Loucy (cell line): Measurements from ENCODE around the gene DNAH8.

Experiments used
- H2AFZ ChIP-seq: fragments of 200-600 bp; sonication (generic); 2 replicates; pipeline ENCODE4 v1.6.0; 2016; ENCODE audit warnings: antibody characterized with exemption, mild to moderate bottlenecking, low read length, moderate library complexity
- H3F3A ChIP-seq: fragments of 200-600 bp; 2 replicates; pipeline ENCODE4 v1.6.0; 2016; ENCODE audit warnings: antibody characterized with exemption, low read depth, mild to moderate bottlenecking
- H3K27me3 ChIP-seq: fragments of 200-600 bp; sonication (generic); 2 replicates; pipeline ENCODE4 v1.6.1; 2014; ENCODE audit warnings: low read length, mild to moderate bottlenecking; ENCODE audit not compliant: insufficient read depth, poor library complexity, severe bottlenecking
- H3K36me3 ChIP-seq: fragments of 200-600 bp; sonication (generic); 2 replicates; pipeline ENCODE4 v1.6.1; 2016; ENCODE audit warnings: low read length; ENCODE audit not compliant: insufficient read depth
- H3K4me1 ChIP-seq: fragments of 200-600 bp; sonication (generic); 2 replicates; pipeline ENCODE4 v1.5.1; 2014; ENCODE audit warnings: low read length, mild to moderate bottlenecking; ENCODE audit not compliant: insufficient read depth, poor library complexity, severe bottlenecking
- H3K4me2 ChIP-seq: fragments of 200-600 bp; sonication (generic); 2 replicates; pipeline ENCODE4 v1.6.0; 2014; ENCODE audit warnings: antibody characterized with exemption, low read length, low read depth, mild to moderate bottlenecking; ENCODE audit not compliant: poor library complexity, severe bottlenecking
- H3K4me3 ChIP-seq: fragments of 200-600 bp; sonication (generic); 2 replicates; pipeline ENCODE4 v1.5.1; 2014; ENCODE audit warnings: low read length, mild to moderate bottlenecking, mixed read lengths; ENCODE audit not compliant: poor library complexity, severe bottlenecking
- H3K79me2 ChIP-seq: fragments of 200-600 bp; sonication (generic); 2 replicates; pipeline ENCODE4 v1.6.1; 2014; ENCODE audit warnings: low read length; ENCODE audit not compliant: insufficient read depth
- H3K9ac ChIP-seq: fragments of 200-600 bp; sonication (generic); 2 replicates; pipeline ENCODE4 v1.6.0; 2014; ENCODE audit warnings: mild to moderate bottlenecking, low read depth, low read length, moderate library complexity; ENCODE audit not compliant: poor library complexity, severe bottlenecking
- H3K9me2 ChIP-seq: fragments of 200-600 bp; sonication (generic); replicated peaks from 2 replicates; pipeline ENCODE4 v1.6.1; 2016; ENCODE audit warnings: low read depth, low read length, mixed read lengths
- H3K9me3 ChIP-seq: fragments of 200-600 bp; sonication (generic); 2 replicates; pipeline ENCODE4 v1.6.1; 2014; ENCODE audit warnings: mild to moderate bottlenecking, antibody characterized with exemption, low read length, low read depth; ENCODE audit not compliant: insufficient read depth
- H4K20me1 ChIP-seq: fragments of 200-600 bp; sonication (generic); 2 replicates; pipeline ENCODE4 v1.6.0; 2014; ENCODE audit warnings: antibody characterized with exemption, low read length, mild to moderate bottlenecking; ENCODE audit not compliant: insufficient read depth, poor library complexity, severe bottlenecking
- EZH2phosphoT487 ChIP-seq: fragments of 200-600 bp; IDR thresholded peaks from 2 replicates; pipeline ENCODE4 v1.6.1; 2018; ENCODE audit warnings: antibody characterized with exemption, mild to moderate bottlenecking, moderate library complexity, borderline replicate concordance
- TF ChIP-seq, protein P1 (sequence below): fragments of 200-600 bp; sonication (generic); conservative IDR thresholded peaks from 2 replicates; pipeline ENCODE4 v1.5.1; 2014; ENCODE audit warnings: mild to moderate bottlenecking, antibody characterized with exemption, low read length

The DNAH8 gene

GRCh38 chr6:38713812-38714211 is 1.3 kb upstream of the DNAH8 start:
- Histone ChIP-seq H3K9ac (no peak overlapping the region), H3K9me2 (no peaks in the 10 kb centered on the region), H3K27me3 (no peaks in the 10 kb centered on the region), H4K20me1 (no peaks in the 10 kb centered on the region), H3K79me2 (no peaks in the 10 kb centered on the region), H3K4me3 (peak overlapping the region; percentile 29), H3K36me3 (no peaks in the 10 kb centered on the region), H3K4me2 (peak overlapping the region; percentile 40), H3F3A (no peaks in the 10 kb centered on the region), H3K9me3 (no peaks in the 10 kb centered on the region), H2AFZ (peak overlapping the region; percentile 85), H3K4me1 (peaks cover 13% of the 10 kb centered on the region)
- TF ChIP-seq EZH2phosphoT487 = no peak
- TF ChIP-seq, protein P1, sequence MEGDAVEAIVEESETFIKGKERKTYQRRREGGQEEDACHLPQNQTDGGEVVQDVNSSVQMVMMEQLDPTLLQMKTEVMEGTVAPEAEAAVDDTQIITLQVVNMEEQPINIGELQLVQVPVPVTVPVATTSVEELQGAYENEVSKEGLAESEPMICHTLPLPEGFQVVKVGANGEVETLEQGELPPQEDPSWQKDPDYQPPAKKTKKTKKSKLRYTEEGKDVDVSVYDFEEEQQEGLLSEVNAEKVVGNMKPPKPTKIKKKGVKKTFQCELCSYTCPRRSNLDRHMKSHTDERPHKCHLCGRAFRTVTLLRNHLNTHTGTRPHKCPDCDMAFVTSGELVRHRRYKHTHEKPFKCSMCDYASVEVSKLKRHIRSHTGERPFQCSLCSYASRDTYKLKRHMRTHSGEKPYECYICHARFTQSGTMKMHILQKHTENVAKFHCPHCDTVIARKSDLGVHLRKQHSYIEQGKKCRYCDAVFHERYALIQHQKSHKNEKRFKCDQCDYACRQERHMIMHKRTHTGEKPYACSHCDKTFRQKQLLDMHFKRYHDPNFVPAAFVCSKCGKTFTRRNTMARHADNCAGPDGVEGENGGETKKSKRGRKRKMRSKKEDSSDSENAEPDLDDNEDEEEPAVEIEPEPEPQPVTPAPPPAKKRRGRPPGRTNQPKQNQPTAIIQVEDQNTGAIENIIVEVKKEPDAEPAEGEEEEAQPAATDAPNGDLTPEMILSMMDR = no peak

DNA sequence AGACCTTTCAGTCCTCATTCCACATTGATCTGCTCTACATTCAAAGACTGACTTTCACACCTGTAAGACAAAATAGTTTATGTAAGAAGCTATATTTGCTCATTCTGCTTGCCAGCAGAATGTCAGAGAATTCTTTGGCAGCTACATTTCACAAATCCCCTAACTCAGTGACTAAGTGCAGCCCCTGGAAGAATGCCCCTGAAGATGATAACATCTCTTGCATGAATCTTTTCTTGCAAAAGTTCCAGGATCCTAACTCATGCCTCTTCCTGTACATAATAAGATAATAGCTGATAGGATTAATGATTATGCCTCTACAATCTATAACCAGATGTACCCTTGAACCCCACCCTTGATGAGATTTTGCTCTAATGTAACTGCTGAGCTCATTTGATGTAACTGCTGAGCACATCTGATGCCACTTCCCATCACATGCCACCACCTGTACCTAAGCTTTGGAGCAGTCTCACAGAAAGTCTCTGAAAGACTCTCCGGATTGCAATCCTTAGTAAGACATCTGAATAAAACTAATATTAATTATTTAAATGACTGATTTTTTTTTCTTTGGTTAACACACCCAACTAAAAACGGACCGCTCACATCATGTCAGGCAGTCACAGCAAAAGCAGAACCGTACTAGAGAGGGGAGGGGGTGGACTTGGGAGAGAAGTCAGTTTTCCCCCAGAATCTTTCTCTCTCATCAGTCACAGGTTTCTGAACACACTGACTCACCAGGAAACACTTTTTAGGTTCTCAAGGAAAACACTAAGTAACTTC is 684 bp upstream of the DNAH8 start:
- Histone ChIP-seq H2AFZ (peak overlapping the region; percentile 85), H3F3A (no peaks in the 10 kb centered on the region), H4K20me1 (no peaks in the 10 kb centered on the region), H3K4me2 (peak overlapping the region; percentile 40), H3K36me3 (no peaks in the 10 kb centered on the region), H3K9me2 (no peaks in the 10 kb centered on the region), H3K79me2 (no peaks in the 10 kb centered on the region), H3K4me1 (peaks cover 13% of the 10 kb centered on the region), H3K9ac (no peak overlapping the region), H3K9me3 (no peaks in the 10 kb centered on the region), H3K27me3 (no peaks in the 10 kb centered on the region), H3K4me3 (peak overlapping the region; percentile 29)
- TF ChIP-seq, protein P1 = no peak
- TF ChIP-seq EZH2phosphoT487 = no peak

GRCh38 chr6:38716825-38717224 is 1.7 kb downstream of the DNAH8 start:
- TF ChIP-seq, protein P1 = no peak
- no peak for TF ChIP-seq EZH2phosphoT487
- H3K36me3 ChIP-seq = no peaks in the 10 kb centered on the region
- no peaks in the 10 kb centered on the region for H3K9me2 ChIP-seq
- no peaks in the 10 kb centered on the region for H3K27me3 ChIP-seq
- H3K4me2 ChIP-seq = no peak overlapping the region
- H3F3A ChIP-seq = no peaks in the 10 kb centered on the region
- H3K4me3 ChIP-seq = no peak overlapping the region
- no peak overlapping the region for H3K9ac ChIP-seq
- no peak overlapping the region for H2AFZ ChIP-seq
- no peaks in the 10 kb centered on the region for H4K20me1 ChIP-seq
- peaks cover 13% of the 10 kb centered on the region for H3K4me1 ChIP-seq
- H3K9me3 ChIP-seq = no peaks in the 10 kb centered on the region
- no peaks in the 10 kb centered on the region for H3K79me2 ChIP-seq
